ENCODE data around the gene TRIM21.

DNA sequence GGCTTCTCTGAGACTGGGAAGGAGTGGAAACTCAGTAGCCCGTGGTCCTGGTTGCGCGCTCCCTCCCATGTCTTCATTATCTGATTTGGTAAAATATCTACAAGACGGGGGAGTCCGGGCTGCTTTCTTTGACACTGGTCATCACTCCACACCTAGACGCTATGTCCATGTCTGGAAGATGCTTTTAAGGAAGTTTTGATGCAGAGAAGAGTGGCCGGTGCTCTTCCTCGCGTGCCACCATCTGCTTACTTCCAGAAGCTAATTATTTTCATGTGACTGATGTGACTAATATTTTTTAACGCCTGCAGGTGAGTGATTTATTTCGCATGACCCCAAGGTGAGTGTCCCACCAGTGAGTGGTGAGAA, 339 bp upstream of the TRIM21 start:
- TF ChIP-seq, protein P1, sequence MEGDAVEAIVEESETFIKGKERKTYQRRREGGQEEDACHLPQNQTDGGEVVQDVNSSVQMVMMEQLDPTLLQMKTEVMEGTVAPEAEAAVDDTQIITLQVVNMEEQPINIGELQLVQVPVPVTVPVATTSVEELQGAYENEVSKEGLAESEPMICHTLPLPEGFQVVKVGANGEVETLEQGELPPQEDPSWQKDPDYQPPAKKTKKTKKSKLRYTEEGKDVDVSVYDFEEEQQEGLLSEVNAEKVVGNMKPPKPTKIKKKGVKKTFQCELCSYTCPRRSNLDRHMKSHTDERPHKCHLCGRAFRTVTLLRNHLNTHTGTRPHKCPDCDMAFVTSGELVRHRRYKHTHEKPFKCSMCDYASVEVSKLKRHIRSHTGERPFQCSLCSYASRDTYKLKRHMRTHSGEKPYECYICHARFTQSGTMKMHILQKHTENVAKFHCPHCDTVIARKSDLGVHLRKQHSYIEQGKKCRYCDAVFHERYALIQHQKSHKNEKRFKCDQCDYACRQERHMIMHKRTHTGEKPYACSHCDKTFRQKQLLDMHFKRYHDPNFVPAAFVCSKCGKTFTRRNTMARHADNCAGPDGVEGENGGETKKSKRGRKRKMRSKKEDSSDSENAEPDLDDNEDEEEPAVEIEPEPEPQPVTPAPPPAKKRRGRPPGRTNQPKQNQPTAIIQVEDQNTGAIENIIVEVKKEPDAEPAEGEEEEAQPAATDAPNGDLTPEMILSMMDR (IDR thresholded peaks at IDR 0.05; ENCODE audit: low read depth, low read length) = no peak
- TF ChIP-seq EZH2phosphoT487 (IDR thresholded peaks at IDR 0.05; ENCODE audit: low read depth) = no peak
